ENCODE measurements around the gene VAMP3.

Gene VAMP3

DNA sequence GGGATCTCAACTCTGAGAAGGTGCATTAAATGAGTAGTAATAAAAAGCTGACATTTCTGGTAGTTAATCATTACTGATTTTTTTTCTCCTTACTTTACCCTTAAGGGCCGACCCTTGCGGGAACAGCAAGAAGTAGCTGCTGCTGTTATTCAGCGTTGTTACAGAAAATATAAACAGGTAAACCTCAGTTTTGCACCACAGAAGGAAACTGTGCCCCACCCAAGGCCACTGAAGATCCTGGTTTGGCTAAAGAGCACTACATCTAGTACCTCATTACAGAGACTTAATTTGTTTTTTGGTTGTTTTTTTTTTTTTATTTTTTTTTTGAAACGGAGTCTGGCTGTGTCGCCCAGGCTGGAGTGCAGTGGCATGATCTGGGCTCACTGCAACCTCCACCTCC, 23.5 kb upstream of the VAMP3 start:
- no peaks in the 10 kb centered on the region for H3K4me1 ChIP-seq (ENCODE audit: insufficient read depth, low read length, severe bottlenecking)
- no peak for TF ChIP-seq EZH2 (IDR thresholded peaks at IDR 0.05; ENCODE audit: borderline replicate concordance, low read length)
- TF ChIP-seq, protein P1, sequence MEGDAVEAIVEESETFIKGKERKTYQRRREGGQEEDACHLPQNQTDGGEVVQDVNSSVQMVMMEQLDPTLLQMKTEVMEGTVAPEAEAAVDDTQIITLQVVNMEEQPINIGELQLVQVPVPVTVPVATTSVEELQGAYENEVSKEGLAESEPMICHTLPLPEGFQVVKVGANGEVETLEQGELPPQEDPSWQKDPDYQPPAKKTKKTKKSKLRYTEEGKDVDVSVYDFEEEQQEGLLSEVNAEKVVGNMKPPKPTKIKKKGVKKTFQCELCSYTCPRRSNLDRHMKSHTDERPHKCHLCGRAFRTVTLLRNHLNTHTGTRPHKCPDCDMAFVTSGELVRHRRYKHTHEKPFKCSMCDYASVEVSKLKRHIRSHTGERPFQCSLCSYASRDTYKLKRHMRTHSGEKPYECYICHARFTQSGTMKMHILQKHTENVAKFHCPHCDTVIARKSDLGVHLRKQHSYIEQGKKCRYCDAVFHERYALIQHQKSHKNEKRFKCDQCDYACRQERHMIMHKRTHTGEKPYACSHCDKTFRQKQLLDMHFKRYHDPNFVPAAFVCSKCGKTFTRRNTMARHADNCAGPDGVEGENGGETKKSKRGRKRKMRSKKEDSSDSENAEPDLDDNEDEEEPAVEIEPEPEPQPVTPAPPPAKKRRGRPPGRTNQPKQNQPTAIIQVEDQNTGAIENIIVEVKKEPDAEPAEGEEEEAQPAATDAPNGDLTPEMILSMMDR (IDR thresholded peaks at IDR 0.05; ENCODE audit: low read length): no peak
- H3K4me3 ChIP-seq (ENCODE audit: low read depth, low read length, poor library complexity, severe bottlenecking): no peak overlapping the region
- no peaks in the 10 kb centered on the region for H4K20me1 ChIP-seq (ENCODE audit: insufficient read depth, low read length)
- no peaks in the 10 kb centered on the region for H3K9me3 ChIP-seq (ENCODE audit: low read length)
- no peak overlapping the region for H3K27ac ChIP-seq (ENCODE audit: low read depth, low read length, poor library complexity, severe bottlenecking)
- no peak overlapping the region for H3K4me2 ChIP-seq (ENCODE audit: low read length)
- H2AFZ ChIP-seq (ENCODE audit: low read length): no peak overlapping the region
- no peaks in the 10 kb centered on the region for H3F3A ChIP-seq (ENCODE audit: insufficient read depth, low read length)
- no peak overlapping the region for H3K9ac ChIP-seq (ENCODE audit: low read length)
- H3K79me2 ChIP-seq (ENCODE audit: insufficient read depth, low read length): no peaks in the 10 kb centered on the region
- H3K9me2 ChIP-seq (ENCODE audit: low read depth, low read length): no peaks in the 10 kb centered on the region
- H3K36me3 ChIP-seq (ENCODE audit: insufficient read depth, low read length): no peaks in the 10 kb centered on the region
- no peaks in the 10 kb centered on the region for H3K27me3 ChIP-seq (ENCODE audit: insufficient read depth, low read length)

DNA sequence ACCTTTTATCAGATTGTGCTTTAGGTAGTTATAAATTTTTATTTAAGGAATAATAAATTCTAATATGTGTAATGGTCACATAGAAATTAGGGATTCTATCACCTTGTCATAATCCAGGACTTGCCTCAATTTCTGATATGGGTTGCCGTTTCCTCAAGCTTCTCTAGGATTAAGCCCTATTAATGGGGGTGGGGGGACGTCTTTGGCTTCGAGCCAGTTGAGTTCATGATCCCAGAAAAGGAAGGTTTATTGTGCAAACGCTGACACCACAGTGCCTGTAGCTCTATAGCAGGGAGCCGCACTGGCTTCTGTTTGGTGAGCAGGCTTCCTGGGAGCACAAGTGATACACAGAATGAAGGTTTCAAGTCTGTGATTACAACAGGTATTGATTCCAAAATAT, 22.0 kb upstream of the VAMP3 start:
- Histone ChIP-seq H3F3A (ENCODE audit: insufficient read depth, low read length) (no peaks in the 10 kb centered on the region), H3K9me2 (ENCODE audit: low read depth, low read length) (no peaks in the 10 kb centered on the region), H3K9ac (ENCODE audit: low read length) (no peak overlapping the region), H3K27ac (ENCODE audit: low read depth, low read length, poor library complexity, severe bottlenecking) (no peak overlapping the region), H3K4me3 (ENCODE audit: low read depth, low read length, poor library complexity, severe bottlenecking) (no peak overlapping the region), H3K4me1 (ENCODE audit: insufficient read depth, low read length, severe bottlenecking) (no peaks in the 10 kb centered on the region), H3K27me3 (ENCODE audit: insufficient read depth, low read length) (no peaks in the 10 kb centered on the region), H2AFZ (ENCODE audit: low read length) (no peak overlapping the region), H3K79me2 (ENCODE audit: insufficient read depth, low read length) (no peaks in the 10 kb centered on the region), H4K20me1 (ENCODE audit: insufficient read depth, low read length) (no peaks in the 10 kb centered on the region), H3K36me3 (ENCODE audit: insufficient read depth, low read length) (no peaks in the 10 kb centered on the region), H3K4me2 (ENCODE audit: low read length) (no peak overlapping the region), H3K9me3 (ENCODE audit: low read length) (no peaks in the 10 kb centered on the region)
- TF ChIP-seq EZH2 (IDR thresholded peaks at IDR 0.05; ENCODE audit: borderline replicate concordance, low read length): no peak
- TF ChIP-seq, protein P1 (IDR thresholded peaks at IDR 0.05; ENCODE audit: low read length): no peak

DNA sequence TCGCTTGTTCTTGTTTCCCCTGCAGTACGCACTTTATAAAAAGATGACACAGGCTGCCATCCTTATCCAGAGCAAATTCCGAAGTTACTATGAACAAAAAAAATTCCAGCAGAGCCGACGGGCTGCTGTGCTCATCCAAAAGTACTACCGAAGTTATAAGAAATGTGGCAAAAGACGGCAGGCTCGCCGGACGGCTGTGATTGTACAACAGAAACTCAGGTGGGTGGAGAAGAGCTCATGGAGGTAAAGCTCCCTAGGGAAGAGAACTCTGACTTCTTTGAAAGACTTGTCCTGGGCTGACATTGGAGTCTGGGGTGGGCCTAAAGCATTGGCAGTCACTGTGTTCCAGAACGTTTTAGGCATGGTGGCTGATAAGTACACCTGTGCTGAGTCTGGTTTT, 19.9 kb upstream of the VAMP3 start:
- Histone ChIP-seq H3K36me3 (ENCODE audit: insufficient read depth, low read length) (no peaks in the 10 kb centered on the region), H3F3A (ENCODE audit: insufficient read depth, low read length) (no peaks in the 10 kb centered on the region), H2AFZ (ENCODE audit: low read length) (no peak overlapping the region), H3K79me2 (ENCODE audit: insufficient read depth, low read length) (no peaks in the 10 kb centered on the region), H3K9me3 (ENCODE audit: low read length) (no peaks in the 10 kb centered on the region), H4K20me1 (ENCODE audit: insufficient read depth, low read length) (no peaks in the 10 kb centered on the region), H3K4me3 (ENCODE audit: low read depth, low read length, poor library complexity, severe bottlenecking) (no peak overlapping the region), H3K4me2 (ENCODE audit: low read length) (no peak overlapping the region), H3K9ac (ENCODE audit: low read length) (no peak overlapping the region), H3K9me2 (ENCODE audit: low read depth, low read length) (no peaks in the 10 kb centered on the region), H3K4me1 (ENCODE audit: insufficient read depth, low read length, severe bottlenecking) (no peaks in the 10 kb centered on the region), H3K27me3 (ENCODE audit: insufficient read depth, low read length) (no peaks in the 10 kb centered on the region), H3K27ac (ENCODE audit: low read depth, low read length, poor library complexity, severe bottlenecking) (no peak overlapping the region)
- TF ChIP-seq, protein P1 (IDR thresholded peaks at IDR 0.05; ENCODE audit: low read length): no peak
- no peak for TF ChIP-seq EZH2 (IDR thresholded peaks at IDR 0.05; ENCODE audit: borderline replicate concordance, low read length)

Data from OCI-LY1 (cell line).